LHCN-M2 (cell line): ENCODE measurements around the gene PSEN2. TPM values are rescaled to one million over a fixed set of nuclear protein-coding genes. Genes with fewer than 3 reads are reported as not detected.
"Not testable (repeated sequence)": the region's sequence is repeated elsewhere in the genome, so short reads cannot be mapped to it uniquely, and the experiment has no call there.

Experiments used
- DNase-seq: peaks from one replicate; pipeline ENCODE4 v3.0.0-alpha.2; 2012; ENCODE audit warnings: low read depth
- polyA plus RNA-seq: library from polyadenylated mRNA; unstranded; fragments of >200 nt; gene quantifications from one replicate; pipeline ENCODE4 v1.2.1, GENCODE V29; 2012; ENCODE audit warnings: missing spikeins
- total RNA-seq: library from RNA; depleted of rRNA; stranded (reverse); fragments of >200 nt; gene quantifications from 2 replicates; pipeline ENCODE4 v1.2.3, GENCODE V29; 2014; rRNA removed

Gene PSEN2
- 24.2 and 28.0 TPM in 2 replicates for total RNA-seq
- 16.0 TPM for polyA plus RNA-seq

GRCh38 chr1:226870401-226871279 lies at the start of gene PSEN2:
Gene PSEN2, plus strand, starts transcription at chr1:226870616. Its CDS starts 11,292 bp downstream, at chr1:226881908.
- peak; percentile 52 for DNase-seq

GRCh38 chr1:226820941-226821718 lies 49.3 kb upstream of the PSEN2 start:
- DNase-seq: peak; percentile 93

GRCh38 chr1:226821719-226822085 lies 48.7 kb upstream of the PSEN2 start:
- DNase-seq: peak; percentile 44

- no peak for DNase-seq
These were observed 46.8 kb upstream of the PSEN2 start for GRCh38 chr1:226823643-226824042.

- DNase-seq: no peak
These were observed 45.2 kb upstream of the PSEN2 start for GRCh38 chr1:226825037-226825745.

GRCh38 chr1:226825746-226826100 lies 44.7 kb upstream of the PSEN2 start:
- no peak for DNase-seq

- no peak for DNase-seq
These were observed 43.7 kb upstream of the PSEN2 start for GRCh38 chr1:226826479-226827261.

- no peak for DNase-seq
These were observed 43.0 kb upstream of the PSEN2 start for GRCh38 chr1:226827458-226827857.

GRCh38 chr1:226827968-226828513 lies 42.4 kb upstream of the PSEN2 start:
- DNase-seq: peak; percentile 87

- no peak for DNase-seq
These were observed 41.3 kb upstream of the PSEN2 start for GRCh38 chr1:226829105-226829504.

GRCh38 chr1:226831953-226832352 lies 38.5 kb upstream of the PSEN2 start:
- no peak for DNase-seq

- no peak for DNase-seq
These were observed 37.8 kb upstream of the PSEN2 start for GRCh38 chr1:226832613-226833012.

- not testable (repeated sequence) for DNase-seq
These were observed 36.2 kb upstream of the PSEN2 start for GRCh38 chr1:226834179-226834578.

GRCh38 chr1:226835396-226835795 lies 35.0 kb upstream of the PSEN2 start:
- DNase-seq: not testable (repeated sequence)

GRCh38 chr1:226837966-226838365 lies 32.5 kb upstream of the PSEN2 start:
- DNase-seq: not testable (repeated sequence)

GRCh38 chr1:226838456-226838855 lies 32.0 kb upstream of the PSEN2 start:
- DNase-seq: no peak

GRCh38 chr1:226845624-226846023 lies 24.8 kb upstream of the PSEN2 start:
- DNase-seq: no peak

GRCh38 chr1:226846786-226847185 lies 23.6 kb upstream of the PSEN2 start:
- no peak for DNase-seq

- DNase-seq: not testable (repeated sequence)
These were observed 15.9 kb upstream of the PSEN2 start for GRCh38 chr1:226854548-226854947.

- DNase-seq: peak; percentile 44
These were observed 7.5 kb upstream of the PSEN2 start for GRCh38 chr1:226862890-226863289.

- DNase-seq: peak; percentile 86
These were observed 7.0 kb upstream of the PSEN2 start for GRCh38 chr1:226863446-226863845.
